ENCODE data around the gene ELP2. TPM values are rescaled to one million over a fixed set of nuclear protein-coding genes. Genes with fewer than 3 reads are reported as not detected.

Gene ELP2
- total RNA-seq, 1 donor from 2014 or later: 62.2 TPM

DNA sequence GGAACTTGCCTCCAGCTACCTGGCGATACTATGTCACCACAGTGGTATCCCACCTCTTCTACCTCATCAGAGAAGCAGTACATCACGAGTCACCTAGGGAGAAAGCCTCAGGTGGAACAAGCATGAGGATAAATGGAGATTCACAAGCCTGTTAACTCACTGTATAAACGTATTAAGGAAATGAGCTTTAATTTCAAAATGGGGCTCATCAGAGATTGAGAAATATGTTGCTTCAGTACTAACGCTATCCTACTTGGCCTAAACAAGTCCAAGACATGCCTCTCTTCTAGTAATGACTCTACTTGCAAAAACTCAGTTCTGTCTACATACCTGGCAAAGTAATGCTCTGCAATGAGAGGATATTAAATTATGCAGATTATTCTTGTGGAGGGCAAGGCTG lies 4.9 kb upstream of the ELP2 start:
- TF ChIP-seq, protein P1, sequence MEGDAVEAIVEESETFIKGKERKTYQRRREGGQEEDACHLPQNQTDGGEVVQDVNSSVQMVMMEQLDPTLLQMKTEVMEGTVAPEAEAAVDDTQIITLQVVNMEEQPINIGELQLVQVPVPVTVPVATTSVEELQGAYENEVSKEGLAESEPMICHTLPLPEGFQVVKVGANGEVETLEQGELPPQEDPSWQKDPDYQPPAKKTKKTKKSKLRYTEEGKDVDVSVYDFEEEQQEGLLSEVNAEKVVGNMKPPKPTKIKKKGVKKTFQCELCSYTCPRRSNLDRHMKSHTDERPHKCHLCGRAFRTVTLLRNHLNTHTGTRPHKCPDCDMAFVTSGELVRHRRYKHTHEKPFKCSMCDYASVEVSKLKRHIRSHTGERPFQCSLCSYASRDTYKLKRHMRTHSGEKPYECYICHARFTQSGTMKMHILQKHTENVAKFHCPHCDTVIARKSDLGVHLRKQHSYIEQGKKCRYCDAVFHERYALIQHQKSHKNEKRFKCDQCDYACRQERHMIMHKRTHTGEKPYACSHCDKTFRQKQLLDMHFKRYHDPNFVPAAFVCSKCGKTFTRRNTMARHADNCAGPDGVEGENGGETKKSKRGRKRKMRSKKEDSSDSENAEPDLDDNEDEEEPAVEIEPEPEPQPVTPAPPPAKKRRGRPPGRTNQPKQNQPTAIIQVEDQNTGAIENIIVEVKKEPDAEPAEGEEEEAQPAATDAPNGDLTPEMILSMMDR (IDR thresholded peaks at IDR 0.05): no peak
- H3K4me3 ChIP-seq: no peak overlapping the region
- no peak overlapping the region for H3K27ac ChIP-seq
- H3K9me3 ChIP-seq: no peaks in the 10 kb centered on the region
- peaks cover 9% of the 10 kb centered on the region for H3K4me1 ChIP-seq
- peaks cover 47% of the 10 kb centered on the region for H3K36me3 ChIP-seq
- intact Hi-C loops (cut with DNase I): no loop called here
- ATAC-seq (no peak), DNase-seq (no peak)
- no peaks in the 10 kb centered on the region for H3K27me3 ChIP-seq (ENCODE audit: low read depth)

- ATAC-seq (no peak), DNase-seq (no peak)
- H3K27ac ChIP-seq: no peak overlapping the region
- H3K4me3 ChIP-seq: no peak overlapping the region
- TF ChIP-seq, protein P1 (IDR thresholded peaks at IDR 0.05): no peak
- no peaks in the 10 kb centered on the region for H3K27me3 ChIP-seq (ENCODE audit: low read depth)
- peaks cover 20% of the 10 kb centered on the region for H3K4me1 ChIP-seq
- peaks cover 31% of the 10 kb centered on the region for H3K36me3 ChIP-seq
- no peaks in the 10 kb centered on the region for H3K9me3 ChIP-seq
- intact Hi-C loops (cut with DNase I): no loop called here
Observed at GRCh38 chr18:36126668-36127067, 3.0 kb upstream of the ELP2 start.

DNA sequence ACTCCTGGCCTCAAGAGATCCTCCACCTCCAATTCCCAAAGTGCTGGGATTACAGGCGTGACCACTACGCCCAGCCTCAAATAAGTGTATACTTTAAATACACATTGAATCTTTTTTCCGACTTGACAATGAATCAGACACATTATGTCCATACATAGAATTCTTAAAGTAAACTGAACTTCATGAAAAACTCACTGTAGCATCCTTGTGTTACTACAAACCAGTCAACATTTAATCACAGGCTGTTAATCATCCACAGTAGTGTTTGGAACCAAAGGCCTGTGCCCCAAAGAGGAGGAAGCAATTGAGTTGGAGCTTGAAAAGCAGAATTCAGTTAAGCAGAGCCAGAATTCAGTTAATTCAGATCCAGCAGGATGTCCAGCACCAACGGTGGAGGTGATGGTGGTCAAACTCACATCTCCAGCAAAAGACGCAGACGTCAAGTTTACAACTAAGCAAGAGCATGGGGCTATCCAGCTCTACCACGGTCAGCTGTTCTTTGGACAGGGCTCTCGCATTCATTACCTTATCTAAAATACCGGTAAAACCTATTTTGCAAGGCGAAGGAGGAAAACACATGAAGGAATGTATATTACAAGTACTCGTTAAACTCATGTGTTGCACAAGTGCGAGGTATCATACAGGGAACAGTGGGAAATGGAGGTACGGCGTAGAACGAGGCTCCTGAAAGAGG lies 1.7 kb upstream of the ELP2 start:
- intact Hi-C loops (cut with DNase I): no loop called here
- TF ChIP-seq, protein P1 (IDR thresholded peaks at IDR 0.05): no peak
- no peak for DNase-seq
- Histone ChIP-seq H3K36me3 (peaks cover 18% of the 10 kb centered on the region), H3K27ac (no peak overlapping the region), H3K4me3 (peak overlapping the region; percentile 97), H3K9me3 (no peaks in the 10 kb centered on the region), H3K4me1 (peaks cover 26% of the 10 kb centered on the region), H3K27me3 (ENCODE audit: low read depth) (no peaks in the 10 kb centered on the region)
- ATAC-seq: no peak

DNA sequence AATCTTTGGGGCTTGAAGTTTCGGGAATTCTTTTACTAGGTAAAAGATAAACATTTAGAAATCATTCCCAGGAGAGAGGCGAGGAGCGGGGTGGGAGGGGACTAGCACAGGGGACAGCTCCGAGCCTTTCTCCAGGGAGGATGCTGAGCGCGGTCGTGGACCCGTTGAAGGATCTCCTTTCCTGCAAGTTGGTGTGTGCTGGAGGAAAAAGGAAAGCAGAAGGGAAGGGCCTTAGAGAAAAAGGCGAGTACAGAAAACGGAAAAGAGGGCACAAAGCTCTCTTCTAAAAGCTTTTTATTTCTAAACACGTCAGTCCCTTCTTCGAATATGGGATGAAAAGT lies 1.2 kb upstream of the ELP2 start:
- peak overlapping the region; percentile 97 for H3K4me3 ChIP-seq
- no peak overlapping the region for H3K27ac ChIP-seq
- DNase-seq (no peak), ATAC-seq (no peak)
- peaks cover 26% of the 10 kb centered on the region for H3K4me1 ChIP-seq
- H3K9me3 ChIP-seq: no peaks in the 10 kb centered on the region
- intact Hi-C loops (cut with DNase I): no loop called here
- TF ChIP-seq, protein P1 (IDR thresholded peaks at IDR 0.05): no peak
- H3K27me3 ChIP-seq (ENCODE audit: low read depth): no peaks in the 10 kb centered on the region
- peaks cover 16% of the 10 kb centered on the region for H3K36me3 ChIP-seq

GRCh38 chr18:36128907-36129299 lies 796 bp upstream of the ELP2 start:
- DNase-seq (no peak), ATAC-seq (peak; percentile 37)
- no peaks in the 10 kb centered on the region for H3K9me3 ChIP-seq
- peak overlapping the region; percentile 98 for H3K27ac ChIP-seq
- H3K27me3 ChIP-seq (ENCODE audit: low read depth): no peaks in the 10 kb centered on the region
- peak overlapping the region; percentile 97 for H3K4me3 ChIP-seq
- H3K36me3 ChIP-seq: peaks cover 16% of the 10 kb centered on the region
- peaks cover 26% of the 10 kb centered on the region for H3K4me1 ChIP-seq
- TF ChIP-seq, protein P1 (IDR thresholded peaks at IDR 0.05): no peak
- intact Hi-C loops (cut with DNase I): no loop called here

Measured in lower lobe of right lung (tissue), 2 donors.